Glutamatergic neuron (in vitro differentiated cells): ENCODE results near the gene PTPRF. TPM values are rescaled to one million over a fixed set of nuclear protein-coding genes. Genes with fewer than 3 reads are reported as not detected.

ENCODE experiments used
- DNase-seq: peaks from one replicate; pipeline ENCODE4 v3.0.0; 2022
- H3K27ac Mint-ChIP-seq: one replicate; pipeline ENCODE4 v1.8.0; 2020; ENCODE audit warnings: mild to moderate bottlenecking, mixed read lengths, inconsistent platforms; ENCODE audit not compliant: unreplicated experiment
- H3K27me3 Mint-ChIP-seq: one replicate; pipeline ENCODE4 v1.8.0; 2020; ENCODE audit warnings: mild to moderate bottlenecking, moderate library complexity, mixed read lengths, inconsistent platforms; ENCODE audit not compliant: unreplicated experiment
- H3K36me3 Mint-ChIP-seq: one replicate; pipeline ENCODE4 v1.8.0; 2020; ENCODE audit warnings: mild to moderate bottlenecking, mixed read lengths, inconsistent platforms; ENCODE audit not compliant: unreplicated experiment
- H3K4me1 Mint-ChIP-seq: one replicate; pipeline ENCODE4 v1.8.0; 2020; ENCODE audit warnings: mild to moderate bottlenecking, low read depth, mixed read lengths, inconsistent platforms; ENCODE audit not compliant: unreplicated experiment
- H3K4me3 Mint-ChIP-seq: one replicate; pipeline ENCODE4 v1.8.0; 2020; ENCODE audit warnings: mild to moderate bottlenecking, mixed read lengths, inconsistent platforms; ENCODE audit not compliant: unreplicated experiment
- H3K9me3 Mint-ChIP-seq: one replicate; pipeline ENCODE4 v1.8.0; 2020; ENCODE audit warnings: mild to moderate bottlenecking, moderate library complexity, mixed read lengths, inconsistent platforms; ENCODE audit not compliant: unreplicated experiment
- total RNA-seq: library from RNA; stranded (reverse); fragmentation: NEBNext Ultra II Directional; extraction: Animal tissue kit (Norgen Biotek cat#: 25700); gene quantifications from one replicate; pipeline ENCODE4 v1.2.1, GENCODE V29; 2021; ENCODE audit not compliant: unreplicated experiment
- TF ChIP-seq, protein P1 (sequence below): fragments of 200-600 bp; sonication (generic); IDR thresholded peaks from one replicate; pipeline ENCODE4 v1.5.0; 2021; ENCODE audit not compliant: partially characterized antibody, unreplicated experiment

The PTPRF gene
- total RNA-seq, 1 donor from 2014 or later: 171 TPM

- Mint-ChIP-seq H3K27me3 (no peaks in the 10 kb centered on the region), H3K4me1 (peaks cover 3% of the 10 kb centered on the region), H3K27ac (no peak overlapping the region), H3K4me3 (no peak overlapping the region), H3K36me3 (no peaks in the 10 kb centered on the region), H3K9me3 (no peaks in the 10 kb centered on the region)
- no peak for DNase-seq
- TF ChIP-seq, protein P1, sequence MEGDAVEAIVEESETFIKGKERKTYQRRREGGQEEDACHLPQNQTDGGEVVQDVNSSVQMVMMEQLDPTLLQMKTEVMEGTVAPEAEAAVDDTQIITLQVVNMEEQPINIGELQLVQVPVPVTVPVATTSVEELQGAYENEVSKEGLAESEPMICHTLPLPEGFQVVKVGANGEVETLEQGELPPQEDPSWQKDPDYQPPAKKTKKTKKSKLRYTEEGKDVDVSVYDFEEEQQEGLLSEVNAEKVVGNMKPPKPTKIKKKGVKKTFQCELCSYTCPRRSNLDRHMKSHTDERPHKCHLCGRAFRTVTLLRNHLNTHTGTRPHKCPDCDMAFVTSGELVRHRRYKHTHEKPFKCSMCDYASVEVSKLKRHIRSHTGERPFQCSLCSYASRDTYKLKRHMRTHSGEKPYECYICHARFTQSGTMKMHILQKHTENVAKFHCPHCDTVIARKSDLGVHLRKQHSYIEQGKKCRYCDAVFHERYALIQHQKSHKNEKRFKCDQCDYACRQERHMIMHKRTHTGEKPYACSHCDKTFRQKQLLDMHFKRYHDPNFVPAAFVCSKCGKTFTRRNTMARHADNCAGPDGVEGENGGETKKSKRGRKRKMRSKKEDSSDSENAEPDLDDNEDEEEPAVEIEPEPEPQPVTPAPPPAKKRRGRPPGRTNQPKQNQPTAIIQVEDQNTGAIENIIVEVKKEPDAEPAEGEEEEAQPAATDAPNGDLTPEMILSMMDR: no peak
These were observed 9.6 kb upstream of the PTPRF start for GRCh38 chr1:43521078-43521477.

GRCh38 chr1:43521756-43522155 is 8.9 kb upstream of the PTPRF start:
- Mint-ChIP-seq H3K36me3 (no peaks in the 10 kb centered on the region), H3K4me1 (peaks cover 3% of the 10 kb centered on the region), H3K4me3 (no peak overlapping the region), H3K9me3 (no peaks in the 10 kb centered on the region), H3K27me3 (no peaks in the 10 kb centered on the region), H3K27ac (no peak overlapping the region)
- no peak for DNase-seq
- TF ChIP-seq, protein P1: no peak

- H3K4me3 Mint-ChIP-seq: no peak overlapping the region
- H3K27me3 Mint-ChIP-seq: no peaks in the 10 kb centered on the region
- no peak overlapping the region for H3K27ac Mint-ChIP-seq
- peaks cover 3% of the 10 kb centered on the region for H3K4me1 Mint-ChIP-seq
- TF ChIP-seq, protein P1: no peak
- no peaks in the 10 kb centered on the region for H3K9me3 Mint-ChIP-seq
- H3K36me3 Mint-ChIP-seq: no peaks in the 10 kb centered on the region
- no peak for DNase-seq
These were observed 8.3 kb upstream of the PTPRF start for GRCh38 chr1:43522431-43522775.

DNA sequence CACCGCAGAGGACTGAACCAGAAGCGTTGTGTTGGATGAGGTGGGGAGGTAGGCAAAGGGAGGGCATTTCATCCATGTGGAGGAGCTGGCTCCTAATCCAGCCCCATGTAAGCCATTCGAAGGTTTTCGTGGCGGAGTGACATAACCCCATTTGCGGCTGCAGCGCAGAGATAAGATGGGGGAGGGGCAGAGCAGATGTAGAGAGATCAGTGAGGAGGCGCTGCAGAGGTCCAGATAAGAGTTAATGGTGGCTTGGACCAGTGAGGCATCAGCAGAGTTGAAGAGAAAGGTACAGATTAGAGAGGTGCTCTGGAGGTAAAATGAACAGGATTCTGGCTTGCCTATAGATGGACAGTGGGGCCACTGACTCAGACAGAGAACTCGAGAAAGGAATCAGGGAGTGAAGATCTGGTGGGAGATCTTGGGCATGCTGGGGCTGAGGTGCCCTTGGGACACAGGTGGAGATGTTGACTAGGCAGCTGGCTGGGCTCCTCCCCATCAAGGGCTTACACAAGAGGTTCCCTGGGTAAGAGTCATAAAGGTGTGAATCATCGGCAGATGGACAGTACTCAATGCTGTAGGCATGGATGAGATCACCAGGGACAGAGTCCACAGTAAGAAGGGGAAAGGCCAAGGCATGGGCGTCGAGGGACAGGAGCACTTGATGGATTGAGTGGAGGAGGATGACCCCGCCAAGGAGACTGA is 7.8 kb upstream of the PTPRF start:
- H3K4me1 Mint-ChIP-seq: peaks cover 3% of the 10 kb centered on the region
- no peaks in the 10 kb centered on the region for H3K36me3 Mint-ChIP-seq
- H3K27me3 Mint-ChIP-seq: no peaks in the 10 kb centered on the region
- TF ChIP-seq, protein P1: no peak
- H3K4me3 Mint-ChIP-seq: no peak overlapping the region
- no peak overlapping the region for H3K27ac Mint-ChIP-seq
- DNase-seq: no peak
- H3K9me3 Mint-ChIP-seq: no peaks in the 10 kb centered on the region

DNA sequence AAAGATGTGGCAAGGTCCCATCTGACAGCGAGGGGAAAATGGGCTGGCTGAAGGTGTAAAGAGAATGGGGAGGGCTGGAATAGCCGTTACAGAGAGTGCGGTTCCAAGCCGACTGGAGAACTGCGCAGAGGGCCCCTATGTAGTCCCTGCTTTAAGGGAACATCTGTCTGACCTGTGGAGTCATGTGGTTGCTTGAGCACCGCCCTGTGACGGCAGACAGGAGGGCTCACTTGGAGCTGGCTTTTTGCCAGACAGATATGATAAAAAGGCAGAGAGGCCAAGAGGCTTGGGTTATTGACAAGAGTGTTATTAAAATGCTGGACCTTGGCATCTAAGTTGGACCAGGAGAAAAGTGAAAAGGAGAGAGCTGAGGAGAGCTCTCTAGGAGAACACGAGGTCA is 5.9 kb upstream of the PTPRF start:
- Mint-ChIP-seq H3K36me3 (no peaks in the 10 kb centered on the region), H3K9me3 (peaks cover under 1% of the 10 kb centered on the region), H3K27me3 (no peaks in the 10 kb centered on the region), H3K4me1 (peaks cover 7% of the 10 kb centered on the region), H3K4me3 (no peak overlapping the region), H3K27ac (no peak overlapping the region)
- no peak for DNase-seq
- TF ChIP-seq, protein P1: no peak
